ENCODE results near the gene FAM222A.

FAM222A gene

GRCh38 chr12:109770861-109771670 lies 57.4 kb downstream of the FAM222A start:
- no peak for DNase-seq (ENCODE audit: low read depth in 2 of 3, low spot score in 1 of 3)

GRCh38 chr12:109771746-109772621 lies 58.4 kb downstream of the FAM222A start:
- DNase-seq (ENCODE audit: low read depth in 2 of 3, low spot score in 1 of 3): no peak

GRCh38 chr12:109772622-109773321 lies 59.1 kb downstream of the FAM222A start:
- no peak for DNase-seq (ENCODE audit: low read depth in 2 of 3, low spot score in 1 of 3)

DNA sequence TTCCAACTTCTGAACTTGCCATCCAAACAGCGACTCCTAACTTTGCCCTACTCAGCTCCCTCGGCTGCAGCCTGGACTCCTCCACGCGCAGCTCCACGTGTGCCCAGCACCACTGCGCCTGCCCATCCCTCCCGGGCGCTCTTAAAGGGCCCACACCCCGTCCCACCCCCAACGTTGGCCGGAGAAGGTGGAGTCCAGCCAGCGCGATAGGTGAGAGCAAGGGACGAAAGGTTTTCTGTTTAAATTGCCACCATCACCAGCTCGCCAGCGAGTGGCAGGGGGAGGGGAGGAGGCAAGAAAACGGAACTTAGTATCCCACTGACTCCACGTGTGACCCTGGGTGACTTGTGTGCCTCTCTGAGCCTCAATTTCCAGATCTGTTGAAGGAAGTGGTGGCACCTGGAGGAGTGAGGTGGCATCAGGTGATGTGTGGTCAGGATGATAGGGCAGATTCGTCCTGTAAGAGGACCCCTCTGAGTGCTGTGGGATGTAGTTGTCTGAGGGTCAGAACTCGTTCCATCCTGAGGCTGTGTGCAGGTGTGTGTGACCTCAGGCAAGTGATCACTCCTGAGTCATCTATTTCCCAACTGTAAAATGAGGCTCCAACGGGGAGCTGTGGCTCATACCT lies 59.9 kb downstream of the FAM222A start:
- no peak for DNase-seq (ENCODE audit: low read depth in 2 of 3, low spot score in 1 of 3)

DNA sequence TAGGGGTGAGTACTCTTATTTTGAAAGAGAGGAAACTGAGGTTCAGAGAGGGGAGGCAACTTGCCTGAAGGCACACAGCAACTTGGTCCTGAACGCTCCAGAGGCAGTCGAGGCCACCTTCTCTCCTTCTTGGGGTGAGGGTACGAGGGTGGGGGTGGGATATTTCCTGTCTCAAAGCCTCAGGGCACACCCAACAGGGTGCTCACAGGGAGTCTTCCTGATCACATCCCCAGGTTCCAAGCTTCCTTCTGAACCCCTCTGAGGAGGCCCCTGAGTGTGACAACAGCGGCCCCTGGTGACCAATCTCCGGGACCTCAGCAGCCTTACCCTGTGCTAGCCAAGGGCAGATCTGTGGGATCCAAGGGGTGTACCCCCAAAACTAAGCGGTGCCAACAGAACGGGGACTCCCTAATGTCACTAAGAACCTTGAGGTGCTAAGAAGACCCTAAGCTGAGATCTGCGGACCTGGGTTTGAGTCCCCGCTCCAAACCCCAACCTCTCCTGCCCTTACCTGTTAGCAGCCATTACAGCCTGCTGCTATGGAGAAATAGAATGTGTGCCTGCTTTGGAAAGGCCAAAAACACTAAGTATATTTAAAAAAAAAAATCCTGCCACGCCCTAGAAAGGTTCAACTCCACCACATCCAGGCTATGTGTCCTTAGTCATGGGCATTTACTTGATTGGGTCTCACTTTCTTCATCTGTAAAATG lies 61.7 kb downstream of the FAM222A start:
- DNase-seq (ENCODE audit: low read depth in 2 of 3, low spot score in 1 of 3): peak; percentile 50 to 71 (median 67)

- DNase-seq (ENCODE audit: low read depth in 2 of 3, low spot score in 1 of 3): no peak
These were observed 63.0 kb downstream of the FAM222A start for GRCh38 chr12:109776624-109777023.

DNA sequence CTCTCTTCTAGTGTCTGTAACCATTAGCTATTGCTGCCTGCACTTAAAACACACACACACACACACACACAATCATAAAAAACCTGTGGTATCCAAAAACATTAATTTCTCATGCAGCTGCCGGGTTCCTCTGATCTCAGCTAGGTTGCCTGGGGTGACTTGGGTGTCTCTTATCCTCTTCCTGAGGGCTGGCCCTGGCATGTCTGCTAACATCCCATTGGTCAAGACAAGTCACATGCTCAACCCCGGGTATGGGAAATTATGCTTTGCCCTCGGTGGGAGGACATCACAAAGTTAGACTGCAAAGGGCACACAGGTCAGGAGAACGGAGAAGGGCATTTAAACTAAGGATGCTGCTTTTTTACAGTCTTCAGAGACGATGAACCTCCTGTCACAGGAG lies 63.9 kb downstream of the FAM222A start:
- peak; percentile 18 to 39 (median 20) for DNase-seq (ENCODE audit: low read depth in 2 of 3, low spot score in 1 of 3)

- no peak for DNase-seq (ENCODE audit: low read depth in 2 of 3, low spot score in 1 of 3)
These were observed 65.1 kb downstream of the FAM222A start for GRCh38 chr12:109778684-109779083.

GRCh38 chr12:109779382-109779781 lies 65.8 kb downstream of the FAM222A start:
- DNase-seq (ENCODE audit: low read depth in 2 of 3, low spot score in 1 of 3): no peak

- no peak for DNase-seq (ENCODE audit: low read depth in 2 of 3, low spot score in 1 of 3)
These were observed 68.2 kb downstream of the FAM222A start for GRCh38 chr12:109781668-109782325.

- no peak for DNase-seq (ENCODE audit: low read depth in 2 of 3, low spot score in 1 of 3)
These were observed 68.7 kb downstream of the FAM222A start for GRCh38 chr12:109782326-109782703.

DNA sequence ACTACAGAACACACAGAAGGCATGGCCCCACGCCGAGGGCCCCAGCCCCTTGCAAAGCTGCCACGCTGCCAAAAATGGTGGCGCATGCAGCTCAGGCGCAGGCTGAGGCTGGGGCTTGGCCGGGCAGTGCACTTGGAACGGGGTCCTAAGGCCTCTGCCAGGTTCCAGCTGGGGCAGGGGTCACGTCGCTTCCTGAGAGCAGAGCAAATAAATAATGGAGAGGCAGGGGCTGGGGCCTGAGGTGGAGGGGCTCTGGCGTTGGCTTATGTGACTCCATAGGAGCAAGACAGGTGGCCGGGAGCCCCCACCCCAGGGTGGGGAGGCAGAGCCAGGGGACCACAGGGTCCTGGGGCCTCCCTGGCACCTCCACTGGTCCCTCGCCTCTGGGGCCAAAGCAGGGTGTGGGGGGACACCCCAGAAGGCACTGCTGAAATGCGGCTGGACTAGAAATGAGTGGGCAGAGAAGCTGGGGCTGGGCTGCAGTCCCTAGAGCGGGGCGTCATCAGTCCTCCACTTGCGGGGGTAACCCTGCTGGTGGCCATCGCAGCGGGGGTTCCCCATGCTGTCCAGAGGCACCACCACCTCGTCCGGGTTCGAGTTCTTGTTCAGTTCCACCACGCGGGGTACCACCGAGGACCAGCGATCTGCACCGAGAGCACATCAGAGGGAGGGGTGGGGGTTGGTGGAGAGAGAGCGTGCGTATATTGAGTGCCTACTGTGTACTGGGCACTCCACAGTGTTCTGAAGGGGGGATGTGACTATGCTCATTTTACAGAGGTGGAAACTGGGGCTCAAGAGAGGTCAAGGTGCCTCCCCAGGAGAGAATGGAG lies 69.7 kb downstream of the FAM222A start:
- no peak for DNase-seq (ENCODE audit: low read depth in 2 of 3, low spot score in 1 of 3)

DNA sequence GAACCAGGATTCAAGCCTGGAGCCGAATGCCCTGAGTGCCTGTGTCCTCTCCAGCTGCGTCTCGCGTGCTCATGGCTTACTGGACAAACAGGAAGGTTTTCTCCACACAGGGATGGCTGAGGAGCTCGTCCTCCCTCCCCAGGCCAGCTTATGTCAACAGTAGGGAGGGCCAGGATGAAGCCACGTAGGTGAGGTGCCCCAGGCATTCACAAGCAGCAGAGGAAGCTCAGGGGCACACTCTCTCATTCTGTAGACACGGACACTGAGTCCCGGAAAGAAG lies 70.3 kb downstream of the FAM222A start:
- no peak for DNase-seq (ENCODE audit: low read depth in 2 of 3, low spot score in 1 of 3)

- DNase-seq (ENCODE audit: low read depth in 2 of 3, low spot score in 1 of 3): no peak
These were observed 72.2 kb downstream of the FAM222A start for GRCh38 chr12:109785854-109786253.

- no peak for DNase-seq (ENCODE audit: low read depth in 2 of 3, low spot score in 1 of 3)
These were observed 73.2 kb downstream of the FAM222A start for GRCh38 chr12:109786799-109787198.

GRCh38 chr12:109789526-109790048 lies 76.0 kb downstream of the FAM222A start:
- no peak for DNase-seq (ENCODE audit: low read depth in 2 of 3, low spot score in 1 of 3)

GRCh38 chr12:109792992-109793391 lies 79.4 kb downstream of the FAM222A start:
- no peak for DNase-seq (ENCODE audit: low read depth in 2 of 3, low spot score in 1 of 3)

DNA sequence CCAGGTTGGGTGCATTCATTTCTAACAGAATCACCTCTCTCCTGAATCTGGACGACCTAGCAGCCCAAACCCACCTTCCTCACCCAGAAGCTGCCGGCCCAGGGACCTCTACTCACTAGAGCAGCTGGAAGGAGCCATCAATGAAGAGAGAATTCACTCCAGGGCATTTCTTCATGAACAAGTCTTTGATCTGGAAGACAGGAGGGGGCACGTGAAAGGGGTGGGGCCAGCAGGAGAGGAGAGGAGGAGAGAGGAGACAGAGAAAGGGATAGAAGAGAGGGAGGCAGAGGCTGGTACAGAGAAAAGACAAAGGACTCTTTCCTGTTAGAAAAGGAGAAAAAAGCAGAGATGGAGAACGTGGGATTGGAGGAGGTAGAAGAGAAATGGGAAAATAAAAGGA lies 79.8 kb downstream of the FAM222A start:
- DNase-seq (ENCODE audit: low read depth in 2 of 3, low spot score in 1 of 3): no peak

DNA sequence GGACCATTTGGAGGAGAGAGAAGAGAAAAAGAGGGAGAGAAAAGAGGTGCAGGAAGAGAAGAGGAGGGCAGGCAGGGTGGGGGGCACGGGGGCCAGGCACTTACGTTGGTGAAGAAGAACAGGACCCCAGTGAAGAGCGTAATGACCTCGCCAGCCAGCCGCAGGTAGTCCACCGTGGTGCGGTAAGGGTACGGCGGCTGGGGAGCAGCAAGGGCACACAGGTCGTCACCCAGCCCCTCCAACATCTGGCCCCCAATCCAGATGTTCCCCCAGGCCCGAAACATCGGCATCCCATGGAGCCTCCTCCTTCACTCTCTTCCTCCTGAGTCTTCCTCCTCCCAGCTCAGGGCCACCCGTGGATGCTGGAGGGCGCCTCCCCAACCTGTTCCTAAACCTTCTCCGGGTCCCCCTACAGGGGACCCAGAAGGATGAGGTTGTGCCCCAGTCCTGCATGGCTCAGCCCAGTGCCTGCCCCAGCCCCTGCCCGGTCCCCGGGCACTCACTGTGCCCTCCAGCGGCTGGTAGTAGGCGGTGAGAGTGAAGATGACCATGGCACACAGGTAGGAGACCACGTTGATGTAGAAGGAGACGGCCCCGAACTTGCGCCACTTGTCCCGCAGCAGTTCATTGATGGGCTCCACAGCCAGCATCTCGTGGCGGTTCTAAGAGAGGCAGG lies 80.3 kb downstream of the FAM222A start:
- DNase-seq (ENCODE audit: low read depth in 2 of 3, low spot score in 1 of 3): no peak

Measured in stimulated activated CD4-positive, alpha-beta T cell treated with anti-CD3 and anti-CD28 coated beads, Interleukin-12 subunit alpha, Interleukin-12 subunit beta, amount 100 ng/mL, for 48 hours (primary cell).